CD14-positive monocyte (primary cell): ENCODE data around the gene ABO. TPM values are rescaled to one million over a fixed set of nuclear protein-coding genes. Genes with fewer than 3 reads are reported as not detected.
"Not testable (repeated sequence)": the region's sequence is repeated elsewhere in the genome, so short reads cannot be mapped to it uniquely, and the experiment has no call there.

Experiments used
- DNase-seq, 3 donors: peaks; one replicate each; pipeline ENCODE4 v3.0.0-alpha.2; 2011 to 2022
- H2AFZ ChIP-seq: 2 replicates; pipeline ENCODE4 v1.6.0; 2012; ENCODE audit warnings: mild to moderate bottlenecking, low read depth, low read length, inconsistent platforms; ENCODE audit not compliant: insufficient read depth, poor library complexity, severe bottlenecking
- H3K27ac ChIP-seq, 2 donors: 1 replicate in 1 of 2; 2 replicates in 1 of 2; pipeline ENCODE4 v1.5.1; 2012 to 2013; ENCODE audit warnings: low read length in 2 of 2, control low read depth in 1 of 2, inconsistent platforms in 1 of 2, low read depth in 1 of 2, mild to moderate bottlenecking in 1 of 2
- H3K27me3 ChIP-seq, 2 donors: one replicate each; pipeline versions ENCODE4 v1.6.0 to v1.6.1; 2011 to 2013; ENCODE audit warnings: low read length in 2 of 2; ENCODE audit not compliant: control insufficient read depth in 2 of 2, insufficient read depth in 2 of 2
- H3K36me3 ChIP-seq, 2 donors: replicated peaks in 1 of 2; 1 replicate in 1 of 2; 2 replicates in 1 of 2; pipeline versions ENCODE4 v1.5.1 to v1.6.1; 2012 to 2013; ENCODE audit warnings: low read length in 2 of 2, control low read depth in 1 of 2, inconsistent platforms in 1 of 2, mild to moderate bottlenecking in 1 of 2; ENCODE audit not compliant: insufficient read depth in 2 of 2, control insufficient read depth in 1 of 2
- H3K4me1 ChIP-seq, 2 donors: 1 replicate in 1 of 2; 2 replicates in 1 of 2; pipeline versions ENCODE4 v1.5.1 to v1.6.1; 2012 to 2013; ENCODE audit warnings: low read length in 2 of 2, control low read depth in 1 of 2, inconsistent platforms in 1 of 2, mild to moderate bottlenecking in 1 of 2, moderate library complexity in 1 of 2; ENCODE audit not compliant: insufficient read depth in 2 of 2, control insufficient read depth in 1 of 2
- H3K4me2 ChIP-seq: replicated peaks from 2 replicates; pipeline ENCODE3; 2012; ENCODE audit warnings: low read length, moderate library complexity, mild to moderate bottlenecking; ENCODE audit not compliant: poor library complexity, severe bottlenecking; ENCODE audit errors: extremely low read depth
- H3K4me3 ChIP-seq, 3 experiments: fragments of 200-600 bp in 1 of 3; sonication (generic) in 1 of 3; replicated peaks in 1 of 3; 1 replicate in 2 of 3; 2 replicates in 1 of 3; pipeline ENCODE4 v1.5.1; 2011 to 2013; ENCODE audit warnings: low read length in 3 of 3, mild to moderate bottlenecking in 3 of 3, control low read depth in 2 of 3, low read depth in 2 of 3, inconsistent platforms in 1 of 3, moderate library complexity in 1 of 3
- H3K79me2 ChIP-seq: 2 replicates; pipeline ENCODE4 v1.6.0; 2012; ENCODE audit warnings: mild to moderate bottlenecking, control low read depth, inconsistent platforms, low read length, moderate library complexity; ENCODE audit not compliant: insufficient read depth
- H3K9ac ChIP-seq: 2 replicates; pipeline ENCODE4 v1.6.0; 2017; ENCODE audit warnings: low read length, mild to moderate bottlenecking; ENCODE audit not compliant: insufficient read depth, poor library complexity, severe bottlenecking
- H3K9me3 ChIP-seq, 2 donors: replicated peaks in 1 of 2; 1 replicate in 1 of 2; 2 replicates in 1 of 2; pipeline versions ENCODE4 v1.5.1 to v1.6.1; 2012 to 2013; ENCODE audit warnings: low read length in 2 of 2, control low read depth in 1 of 2; ENCODE audit not compliant: control insufficient read depth in 1 of 2, insufficient read depth in 1 of 2
- H4K20me1 ChIP-seq: 2 replicates; pipeline ENCODE4 v1.6.0; 2012; ENCODE audit warnings: mild to moderate bottlenecking, low read length, control low read depth, moderate library complexity; ENCODE audit not compliant: insufficient read depth
- H3K27ac Mint-ChIP-seq, 7 donors: one replicate each; pipeline ENCODE4 v1.8.0; 2020; ENCODE audit warnings: mild to moderate bottlenecking in 7 of 7, mixed read lengths in 7 of 7, moderate library complexity in 6 of 7, inconsistent platforms in 2 of 7
- H3K27me3 Mint-ChIP-seq, 3 donors: one replicate each; pipeline ENCODE4 v1.8.0; 2021 to 2022; ENCODE audit warnings: low read depth in 3 of 3, mild to moderate bottlenecking in 3 of 3, mixed read lengths in 3 of 3, moderate library complexity in 3 of 3, inconsistent platforms in 1 of 3
- H3K36me3 Mint-ChIP-seq, 2 donors: one replicate each; pipeline ENCODE4 v1.8.0; 2020; ENCODE audit warnings: mixed read lengths in 2 of 2, inconsistent platforms in 1 of 2, mild to moderate bottlenecking in 1 of 2
- H3K4me1 Mint-ChIP-seq: one replicate; pipeline ENCODE4 v1.8.0; 2020; ENCODE audit warnings: mild to moderate bottlenecking, mixed read lengths
- H3K4me3 Mint-ChIP-seq, 2 donors: one replicate each; pipeline ENCODE4 v1.8.0; 2020; ENCODE audit warnings: mild to moderate bottlenecking in 2 of 2, mixed read lengths in 2 of 2, moderate library complexity in 1 of 2
- H3K9me3 Mint-ChIP-seq, 7 donors: one replicate each; pipeline ENCODE4 v1.8.0; 2020 to 2022; ENCODE audit warnings: mixed read lengths in 7 of 7, mild to moderate bottlenecking in 6 of 7, moderate library complexity in 6 of 7, inconsistent platforms in 2 of 7
- CTCF ChIP-seq: fragments of 200-600 bp; IDR thresholded peaks from one replicate; pipeline ENCODE4 v1.8.0; 2022; ENCODE audit warnings: antibody characterized with exemption, mild to moderate bottlenecking
- whole genome bisulfite sequencing: methylation state at CpG from one replicate; pipeline ENCODE4 v1.1.5; 2013; ENCODE audit warnings: missing lambda C conversion rate; ENCODE audit not compliant: insufficient coverage; 5-methylcytosine and 5-hydroxymethylcytosine counted together
- intact Hi-C, 2 donors: fragments of 100-400 bp; cut with micrococcal nuclease; formaldehyde crosslinking; loops; one replicate each; pipeline versions ENCODE4 v1.15.0 to v1.15.1; 2023
- polyA plus RNA-seq, 3 donors: library from polyadenylated mRNA; depleted of rRNA in 1 of 3; unstranded in 2 of 3; stranded (reverse) in 1 of 3; fragments of 300-500 nt in 2 of 3; fragments of >200 nt in 1 of 3; fragmentation: Illumina TruSeq in 2 of 3; gene quantifications; 1 replicate in 2 of 3; 2 replicates in 1 of 3; pipeline ENCODE4 v1.2.3, GENCODE V29; 2012 to 2021

Gene ABO
- polyA plus RNA-seq, 3 donors = 0.50 to 2.1 TPM; not detected in 1

- H3K4me3 Mint-ChIP-seq, H3K9ac ChIP-seq, H3K36me3 Mint-ChIP-seq, H3K79me2 ChIP-seq, intact Hi-C loops, H2AFZ ChIP-seq, H3K4me1 Mint-ChIP-seq, H3K4me2 ChIP-seq, H3K4me3 ChIP-seq, H3K4me1 ChIP-seq, H3K27ac Mint-ChIP-seq, H4K20me1 ChIP-seq, H3K27me3 ChIP-seq, H3K36me3 ChIP-seq, DNase-seq, H3K27ac ChIP-seq, H3K9me3 ChIP-seq: not testable (repeated sequence)
- 20% methylated on average over 1 of the region's 12 CpGs for WGBS
- Mint-ChIP-seq H3K27me3 (peaks cover 19 to 43% (median 22%) of the 10 kb centered on the region in 3 donors), H3K9me3 (peaks cover 6 to 18% (median 13%) of the 10 kb centered on the region in 7 donors)
Measured at GRCh38 chr9:133217333-133217988, 57.5 kb downstream of the ABO start.

GRCh38 chr9:133214276-133214675 is 60.7 kb downstream of the ABO start:
- Mint-ChIP-seq H3K27me3 (peaks cover 16 to 43% (median 17%) of the 10 kb centered on the region in 3 donors), H3K9me3 (peaks cover 9 to 20% (median 13%) of the 10 kb centered on the region in 7 donors), H3K4me3 (peak overlapping the region in 1 of 2 donors; percentile 24)
- H3K36me3 Mint-ChIP-seq, H2AFZ ChIP-seq, H3K27me3 ChIP-seq, DNase-seq, H3K4me1 ChIP-seq, H3K36me3 ChIP-seq, H3K9ac ChIP-seq, H4K20me1 ChIP-seq, H3K4me3 ChIP-seq, H3K4me1 Mint-ChIP-seq, intact Hi-C loops, H3K27ac Mint-ChIP-seq, H3K79me2 ChIP-seq, H3K4me2 ChIP-seq, H3K9me3 ChIP-seq, H3K27ac ChIP-seq: not testable (repeated sequence)
- no CpG with 5 or more reads among the region's 4 CpGs for WGBS

GRCh38 chr9:133210609-133211008 is 64.4 kb downstream of the ABO start:
- DNase-seq = no peak

More at GRCh38 chr9:133210609-133211008, 64.4 kb downstream of the ABO start:
- intact Hi-C loops = no loop called here
- peaks cover 7 to 24% (median 8%) of the 10 kb centered on the region in 3 donors for H3K27me3 Mint-ChIP-seq
- Histone ChIP-seq H3K36me3 (no peaks in the 10 kb centered on the region), H3K79me2 (no peaks in the 10 kb centered on the region), H3K4me1 (no peaks in the 10 kb centered on the region), H3K27ac (no peak overlapping the region), H3K9ac (no peak overlapping the region), H3K4me3 (no peak overlapping the region), H4K20me1 (no peaks in the 10 kb centered on the region), H3K4me2 (no peak overlapping the region), H3K9me3 (no peaks in the 10 kb centered on the region), H2AFZ (no peak overlapping the region), H3K27me3 (no peaks in the 10 kb centered on the region)
- H3K9me3 Mint-ChIP-seq = peaks cover 8 to 16% (median 13%) of the 10 kb centered on the region in 7 donors
- H3K36me3 Mint-ChIP-seq = no peaks in the 10 kb centered on the region
- 90% methylated on average over 2 of the region's 7 CpGs for WGBS
- no peak overlapping the region for H3K4me3 Mint-ChIP-seq
- peak overlapping the region in 1 of 7 donors; percentile 57 for H3K27ac Mint-ChIP-seq
- TF ChIP-seq CTCF = no peak
- H3K4me1 Mint-ChIP-seq = no peaks in the 10 kb centered on the region
